Frontal cortex (tissue), 4 donors: ENCODE measurements around the gene MMAA. TPM values are rescaled to one million over a fixed set of nuclear protein-coding genes. Genes with fewer than 3 reads are reported as not detected.

Source experiments
- DNase-seq, 2 donors: peaks; one replicate each; pipeline ENCODE4 v3.0.0; 2012; ENCODE audit warnings: low spot score in 2 of 2
- FAIRE-seq: peaks from 2 replicates; lab custom pipeline; 2012; peaks lifted over from hg19 to GRCh38; lab: Jason Lieb, UNC
- total RNA-seq: library from RNA; depleted of rRNA; stranded (reverse); fragments of >200 nt; gene quantifications from one replicate; pipeline ENCODE4 v1.2.3, GENCODE V29; 2014
- donor health status: control.
- donor health status: control.
- donor health status: control.

MMAA gene
- total RNA-seq, 1 donor from 2014 or later, result 7.7 TPM

DNA sequence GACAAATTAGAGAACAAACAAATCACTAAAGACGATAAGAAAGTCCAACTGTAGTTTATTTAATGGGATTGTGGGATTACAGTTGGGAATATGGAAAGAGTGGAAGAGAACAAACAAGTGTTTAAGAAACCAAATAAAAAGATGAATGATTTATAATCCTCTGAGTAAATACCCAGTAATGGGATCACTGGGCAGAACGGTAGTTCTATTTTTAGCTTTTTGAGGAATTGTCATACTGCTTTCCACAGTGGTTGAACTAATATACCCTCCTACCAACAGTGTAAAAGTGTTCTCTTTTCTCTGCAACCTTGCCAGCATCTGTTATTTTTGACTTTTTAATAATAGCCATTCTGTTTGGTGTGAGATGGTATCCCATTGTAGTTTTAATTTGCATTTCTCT is 75.7 kb downstream of the MMAA start:
- DNase-seq (no peak), FAIRE-seq (no peak)

DNA sequence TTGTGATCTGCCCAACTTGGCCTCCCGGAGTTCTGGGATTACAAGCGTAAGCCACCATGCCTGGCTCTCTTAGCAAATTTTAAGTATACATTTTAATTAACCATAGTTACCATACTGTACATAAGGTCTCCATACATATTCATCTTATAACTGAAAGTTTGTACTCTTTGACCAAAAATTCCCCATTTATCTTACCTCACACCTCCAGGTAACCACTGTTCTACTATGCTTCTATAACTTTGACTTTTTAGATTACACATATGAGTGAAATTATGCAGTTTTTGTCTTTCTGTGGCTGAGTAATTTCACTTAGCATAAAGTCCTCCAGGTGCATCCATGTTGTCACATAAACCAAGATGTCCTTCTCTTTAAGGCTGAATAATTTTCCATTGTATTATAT is 78.1 kb downstream of the MMAA start:
- FAIRE-seq, result no peak
- no peak for DNase-seq

DNA sequence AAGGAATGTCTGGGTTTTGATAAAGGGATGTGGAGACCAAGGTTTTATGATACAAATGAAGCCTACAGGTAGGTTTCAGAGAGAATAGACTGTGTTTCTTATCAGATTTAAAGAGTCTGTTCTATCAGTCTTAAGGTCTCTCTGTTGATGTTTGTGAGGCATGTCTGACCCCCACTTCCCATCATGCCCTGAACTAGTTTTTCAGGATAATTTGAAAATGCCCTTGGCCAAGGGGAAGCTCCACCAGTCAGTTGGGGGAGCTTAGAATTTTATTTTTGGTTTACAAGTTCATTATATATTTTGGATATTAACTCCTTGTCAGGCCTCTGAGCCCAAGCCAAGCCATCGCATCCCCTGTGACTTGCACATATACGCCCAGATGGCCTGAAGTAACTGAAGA is 79.3 kb downstream of the MMAA start:
- no peak for DNase-seq
- no peak for FAIRE-seq

DNA sequence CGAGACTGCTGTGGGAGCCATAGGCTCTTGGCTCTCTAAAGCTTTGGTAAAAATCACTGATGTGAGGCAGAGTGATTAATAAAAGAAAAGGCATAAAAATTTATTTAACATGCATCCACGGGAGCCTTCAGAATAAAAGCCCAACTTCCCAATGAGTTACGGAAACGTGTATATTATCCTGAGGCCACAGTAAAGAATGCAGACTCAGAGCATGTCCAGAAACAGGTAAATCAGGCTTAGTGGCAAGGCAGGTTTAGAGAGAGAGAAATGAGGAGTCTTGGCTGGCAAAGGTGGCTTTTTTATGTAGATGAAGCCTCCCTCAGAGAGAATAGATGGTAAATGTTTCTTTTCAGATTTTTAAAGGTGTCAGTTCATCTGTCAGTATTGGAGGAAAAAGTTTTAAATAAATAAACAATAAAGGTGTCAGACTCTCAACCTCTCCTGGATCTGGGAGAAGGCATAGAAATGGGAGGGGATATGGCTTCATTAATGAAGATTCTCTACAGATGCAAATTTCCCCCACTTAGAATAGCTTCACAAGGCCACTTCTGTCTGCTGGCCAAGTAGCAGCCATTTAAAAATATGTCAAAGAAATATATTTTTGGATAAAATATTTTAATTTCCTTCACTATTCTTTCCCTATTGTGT is 84.8 kb downstream of the MMAA start:
- DNase-seq, result no peak
- FAIRE-seq, result no peak

DNA sequence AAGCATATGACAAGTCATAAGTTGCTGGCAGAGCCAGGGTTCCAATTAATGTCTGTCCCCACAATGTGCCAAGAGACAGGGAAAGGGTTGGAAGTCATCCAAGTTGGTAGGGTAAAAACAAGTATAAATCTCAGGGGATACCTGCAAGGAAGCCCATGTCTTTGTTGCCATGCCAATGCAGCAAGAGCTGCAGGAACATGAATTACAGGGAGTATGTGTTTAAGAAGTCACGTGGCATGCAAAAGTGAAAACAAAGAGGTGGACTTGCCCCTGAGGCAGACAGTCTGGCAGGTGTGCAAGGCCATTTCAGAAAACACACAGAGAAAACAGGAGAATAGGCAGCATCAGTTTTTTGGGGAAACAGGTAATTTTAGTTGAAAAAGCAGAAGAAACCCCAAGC is 90.2 kb downstream of the MMAA start:
- DNase-seq, result no peak
- FAIRE-seq, result no peak

Other genes with a start within 250 kb of the MMAA start
- gene SMAD1, start 137.5 kb upstream of the MMAA start, total RNA-seq, result 22.8 TPM
- not detected for gene C4orf51, start 60.8 kb downstream of the MMAA start, total RNA-seq